Neural progenitor cell (in vitro differentiated cells): ENCODE measurements around the gene COL17A1.
A peak's percentile ranks its signal among the peaks of the same experiment; 100 is the strongest.

ENCODE experiments used
- EZH2 ChIP-seq: fragments of 200-600 bp; sonication (generic); IDR thresholded peaks from 2 replicates; pipeline ENCODE4 v1.6.1; 2017; ENCODE audit warnings: antibody characterized with exemption, mild to moderate bottlenecking, moderate library complexity
- TF ChIP-seq, protein P1 (sequence below): fragments of 200-600 bp; sonication (generic); IDR thresholded peaks from 2 replicates; pipeline ENCODE4 v1.5.1; 2017; ENCODE audit warnings: antibody characterized with exemption, mild to moderate bottlenecking

DNA sequence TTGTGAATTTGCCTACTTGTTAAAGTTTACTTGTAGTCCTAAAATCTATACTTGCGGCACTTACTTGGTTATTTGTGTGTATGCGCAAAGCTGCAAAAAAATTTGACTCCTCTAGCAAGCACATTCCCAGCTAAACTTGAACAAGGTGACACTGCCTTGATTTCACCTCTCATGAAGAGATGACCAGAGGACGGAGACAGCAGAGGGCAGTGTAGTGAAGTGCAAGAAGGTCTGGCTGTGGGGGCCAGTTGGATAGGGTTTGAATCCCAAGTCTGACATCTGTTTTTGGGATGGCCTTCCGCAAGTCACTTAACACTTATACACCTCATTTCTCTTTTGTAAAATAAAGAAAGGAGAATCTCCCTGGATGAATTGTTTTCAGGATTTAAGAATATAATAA, 103.0 kb downstream of the COL17A1 start:
- TF ChIP-seq, protein P1, sequence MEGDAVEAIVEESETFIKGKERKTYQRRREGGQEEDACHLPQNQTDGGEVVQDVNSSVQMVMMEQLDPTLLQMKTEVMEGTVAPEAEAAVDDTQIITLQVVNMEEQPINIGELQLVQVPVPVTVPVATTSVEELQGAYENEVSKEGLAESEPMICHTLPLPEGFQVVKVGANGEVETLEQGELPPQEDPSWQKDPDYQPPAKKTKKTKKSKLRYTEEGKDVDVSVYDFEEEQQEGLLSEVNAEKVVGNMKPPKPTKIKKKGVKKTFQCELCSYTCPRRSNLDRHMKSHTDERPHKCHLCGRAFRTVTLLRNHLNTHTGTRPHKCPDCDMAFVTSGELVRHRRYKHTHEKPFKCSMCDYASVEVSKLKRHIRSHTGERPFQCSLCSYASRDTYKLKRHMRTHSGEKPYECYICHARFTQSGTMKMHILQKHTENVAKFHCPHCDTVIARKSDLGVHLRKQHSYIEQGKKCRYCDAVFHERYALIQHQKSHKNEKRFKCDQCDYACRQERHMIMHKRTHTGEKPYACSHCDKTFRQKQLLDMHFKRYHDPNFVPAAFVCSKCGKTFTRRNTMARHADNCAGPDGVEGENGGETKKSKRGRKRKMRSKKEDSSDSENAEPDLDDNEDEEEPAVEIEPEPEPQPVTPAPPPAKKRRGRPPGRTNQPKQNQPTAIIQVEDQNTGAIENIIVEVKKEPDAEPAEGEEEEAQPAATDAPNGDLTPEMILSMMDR, result peak; percentile 59
- no peak for TF ChIP-seq EZH2
